Ectodermal cell (in vitro differentiated cells): ENCODE results near the gene GTF3C2.

Source experiments
- H3K27ac ChIP-seq: 2 replicates; pipeline ENCODE4 v1.7.0; 2013; ENCODE audit warnings: mild to moderate bottlenecking, low read depth, low read length; ENCODE audit not compliant: insufficient read depth, poor library complexity, severe bottlenecking
- H3K27me3 ChIP-seq: 2 replicates; pipeline ENCODE4 v1.7.0; 2013; ENCODE audit warnings: mild to moderate bottlenecking, low read length; ENCODE audit not compliant: insufficient read depth, control insufficient read depth, poor library complexity, severe bottlenecking
- H3K36me3 ChIP-seq: one replicate; pipeline ENCODE4 v1.7.0; 2013; ENCODE audit warnings: low read length; ENCODE audit not compliant: control insufficient read depth, insufficient read depth
- H3K4me1 ChIP-seq: one replicate; pipeline ENCODE4 v1.7.0; 2013; ENCODE audit warnings: low read length; ENCODE audit not compliant: control insufficient read depth, insufficient read depth
- H3K4me3 ChIP-seq: 2 replicates; pipeline ENCODE4 v1.7.0; 2013; ENCODE audit warnings: low read depth, low read length, control low read depth; ENCODE audit not compliant: insufficient read depth
- H3K9me3 ChIP-seq: 2 replicates; pipeline ENCODE4 v1.7.0; 2013; ENCODE audit warnings: mild to moderate bottlenecking, low read length, moderate library complexity; ENCODE audit not compliant: control insufficient read depth
- WGBS, 2 experiments: methylation state at CpG; one replicate each; pipeline ENCODE4 v1.1.7; 2013; ENCODE audit warnings: missing lambda C conversion rate in 2 of 2; 5-methylcytosine and 5-hydroxymethylcytosine counted together

GTF3C2 gene

DNA sequence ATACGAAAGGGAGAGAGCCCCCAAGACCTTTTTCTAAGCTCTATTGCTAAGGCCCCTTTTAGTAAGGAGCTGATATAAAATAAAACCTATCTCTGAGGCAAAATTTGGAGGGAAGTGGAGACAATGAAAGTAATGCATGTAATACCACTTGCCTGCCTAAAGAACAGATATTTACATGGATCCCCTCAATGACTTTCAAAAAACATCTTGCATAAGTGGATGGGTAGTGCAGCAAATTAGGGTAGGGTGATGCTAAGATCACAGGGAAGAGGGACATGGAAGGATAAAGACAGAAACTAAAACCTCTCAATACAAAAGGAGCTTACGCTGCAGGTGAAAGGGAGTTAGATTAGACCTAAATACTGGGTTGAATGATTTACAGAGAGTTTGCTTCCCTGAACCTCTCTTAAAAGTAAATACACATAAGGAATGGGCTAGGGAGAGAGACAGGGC lies 22.8 kb upstream of the GTF3C2 start:
- Histone ChIP-seq H3K4me3 (peak overlapping the region; percentile 83), H3K27me3 (no peaks in the 10 kb centered on the region), H3K36me3 (peaks cover 68% of the 10 kb centered on the region), H3K27ac (no peak overlapping the region), H3K9me3 (no peaks in the 10 kb centered on the region), H3K4me1 (peaks cover 16% of the 10 kb centered on the region)
- WGBS, 2 experiments: 91 to 95% methylated on average over 1 to 2 of the region's 2 CpGs

DNA sequence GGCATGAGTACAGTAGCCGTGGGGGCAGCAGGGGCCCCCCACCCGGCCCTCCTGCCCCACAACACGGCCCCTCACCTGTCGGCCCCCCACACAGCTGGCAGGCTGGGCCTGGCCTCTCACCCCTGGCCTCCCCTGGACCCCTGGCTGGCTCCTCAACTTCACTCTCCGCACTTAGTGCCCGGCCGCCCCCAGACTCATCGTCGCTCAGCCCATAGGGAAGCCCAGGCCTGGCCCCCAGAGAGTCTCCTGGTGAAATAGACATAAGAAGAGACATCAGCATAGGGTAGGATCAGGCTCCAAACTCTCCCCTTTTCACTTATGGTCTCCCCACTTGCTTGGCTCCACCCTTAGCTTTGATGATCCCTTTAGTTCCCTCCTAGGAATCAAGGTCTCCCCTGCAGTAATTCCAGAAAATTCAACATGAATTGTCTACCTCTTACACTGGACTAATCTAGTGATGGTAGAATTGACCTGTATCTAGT lies 22.3 kb upstream of the GTF3C2 start:
- 91% methylated on average over 9 of the region's 9 CpGs for WGBS, 2 experiments
- H3K36me3 ChIP-seq: peaks cover 66% of the 10 kb centered on the region

DNA sequence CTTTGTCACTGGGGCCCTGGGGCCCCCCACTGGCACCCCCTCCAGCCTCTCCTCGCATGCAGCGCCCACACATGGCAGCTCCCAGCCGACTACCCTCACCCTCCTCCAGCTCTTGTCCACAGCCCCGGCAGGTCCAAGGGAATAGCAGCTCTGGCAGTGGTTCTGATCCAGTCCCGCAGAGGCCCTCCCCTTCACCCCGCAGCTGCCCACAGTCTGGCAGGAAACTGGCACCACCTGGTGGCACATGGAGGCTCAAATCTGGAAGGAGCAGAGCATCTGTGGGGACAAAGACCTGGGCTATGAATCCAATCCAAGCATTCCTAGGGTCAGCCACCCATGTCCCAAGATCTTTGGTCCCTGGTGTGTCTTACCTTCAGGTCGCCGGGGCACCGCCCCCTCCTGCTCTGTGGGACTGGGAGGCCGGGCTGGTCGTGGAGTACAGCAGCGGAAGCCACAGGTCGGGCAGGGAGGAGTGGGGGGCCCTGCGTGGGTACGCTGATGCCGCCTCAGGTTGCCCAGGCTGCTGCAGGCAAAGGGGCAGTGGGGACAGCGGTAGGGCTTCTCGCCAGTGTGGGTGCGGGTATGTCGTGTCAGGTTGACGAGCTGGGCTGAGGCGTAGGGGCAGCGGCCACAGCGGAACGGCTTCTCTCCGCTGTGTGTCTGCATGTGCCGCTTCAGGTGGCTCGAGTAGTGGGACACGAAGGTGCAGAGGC lies 21.7 kb upstream of the GTF3C2 start:
- Histone ChIP-seq H3K36me3 (peaks cover 65% of the 10 kb centered on the region), H3K27me3 (no peaks in the 10 kb centered on the region), H3K27ac (no peak overlapping the region), H3K4me1 (peaks cover 16% of the 10 kb centered on the region), H3K9me3 (no peaks in the 10 kb centered on the region), H3K4me3 (peak overlapping the region; percentile 14)
- 93% methylated on average over 29 of the region's 29 CpGs for WGBS, 2 experiments

More for the DNA sequence above, 22.3 kb upstream of the GTF3C2 start:
- Histone ChIP-seq H3K4me3 (peak overlapping the region; percentile 83), H3K27ac (no peak overlapping the region), H3K9me3 (no peaks in the 10 kb centered on the region), H3K4me1 (peaks cover 16% of the 10 kb centered on the region), H3K27me3 (no peaks in the 10 kb centered on the region)

DNA sequence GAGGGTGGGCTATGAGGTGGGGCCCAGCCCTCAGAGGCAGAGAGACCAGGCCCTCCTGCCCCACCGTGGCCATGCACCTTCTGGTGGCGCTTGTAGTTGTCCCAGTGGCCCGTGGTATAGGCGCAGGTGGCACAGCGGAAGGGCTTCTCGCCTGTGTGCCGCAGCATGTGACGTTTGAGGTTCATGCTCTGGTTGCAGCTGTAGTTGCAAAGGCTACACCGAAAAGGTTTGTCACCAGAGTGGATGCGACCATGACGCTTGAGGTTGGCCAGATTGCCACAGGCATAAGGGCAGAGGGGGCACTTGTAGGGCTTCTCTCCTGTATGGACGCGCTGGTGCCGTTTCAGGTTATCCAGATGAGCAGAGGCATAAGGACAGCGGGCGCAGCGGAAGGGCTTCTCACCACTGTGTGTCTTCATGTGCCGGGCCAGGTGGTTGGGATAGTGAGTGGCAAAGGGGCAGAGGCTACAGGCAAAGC lies 21.1 kb upstream of the GTF3C2 start:
- Histone ChIP-seq H3K4me1 (peaks cover 16% of the 10 kb centered on the region), H3K27ac (no peak overlapping the region), H3K27me3 (no peaks in the 10 kb centered on the region), H3K4me3 (no peak overlapping the region), H3K36me3 (peaks cover 68% of the 10 kb centered on the region), H3K9me3 (no peaks in the 10 kb centered on the region)
- WGBS, 2 experiments: 95 to 97% methylated on average over 18 of the region's 18 CpGs

DNA sequence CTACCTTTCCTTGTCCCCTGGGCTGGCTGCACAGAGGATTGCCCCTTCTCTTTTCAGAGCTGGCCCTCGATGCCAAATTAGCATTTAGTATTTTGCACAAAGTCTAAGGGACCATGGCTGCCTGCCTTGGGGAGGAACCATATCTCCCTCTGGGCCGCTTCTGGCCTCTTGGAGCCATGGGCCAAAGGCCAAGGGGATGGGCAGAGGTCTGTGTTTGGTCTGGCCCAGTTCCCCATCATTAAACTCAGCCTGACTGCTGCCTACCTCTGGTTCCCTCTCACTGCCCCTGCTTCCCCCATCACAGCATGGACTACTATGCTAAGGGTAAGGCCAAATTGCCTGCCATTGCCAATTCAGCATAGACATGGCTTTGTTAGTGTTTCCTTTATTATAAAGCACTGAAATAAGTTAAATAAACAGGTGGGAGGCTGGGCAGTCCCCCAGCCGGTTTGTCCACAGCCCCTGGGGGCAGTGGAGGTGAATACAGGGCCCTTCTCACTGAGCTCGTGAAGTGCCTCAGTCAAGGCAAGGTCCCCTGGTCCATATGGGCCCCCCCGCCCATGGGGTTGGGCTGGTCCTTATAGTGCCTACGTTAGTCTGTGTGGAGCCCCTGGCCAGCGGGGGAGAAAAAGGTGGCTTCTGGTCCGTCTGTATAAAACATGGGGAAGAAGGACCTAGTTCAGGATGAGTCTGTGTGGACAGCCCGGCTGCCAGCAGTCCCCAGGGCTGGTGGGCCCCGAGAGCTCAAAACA lies 20.5 kb upstream of the GTF3C2 start:
- Histone ChIP-seq H3K4me3 (no peak overlapping the region), H3K36me3 (peaks cover 63% of the 10 kb centered on the region), H3K9me3 (no peaks in the 10 kb centered on the region), H3K27ac (no peak overlapping the region), H3K4me1 (peaks cover 16% of the 10 kb centered on the region), H3K27me3 (no peaks in the 10 kb centered on the region)
- 83 to 85% methylated on average over 10 of the region's 10 CpGs for WGBS, 2 experiments

DNA sequence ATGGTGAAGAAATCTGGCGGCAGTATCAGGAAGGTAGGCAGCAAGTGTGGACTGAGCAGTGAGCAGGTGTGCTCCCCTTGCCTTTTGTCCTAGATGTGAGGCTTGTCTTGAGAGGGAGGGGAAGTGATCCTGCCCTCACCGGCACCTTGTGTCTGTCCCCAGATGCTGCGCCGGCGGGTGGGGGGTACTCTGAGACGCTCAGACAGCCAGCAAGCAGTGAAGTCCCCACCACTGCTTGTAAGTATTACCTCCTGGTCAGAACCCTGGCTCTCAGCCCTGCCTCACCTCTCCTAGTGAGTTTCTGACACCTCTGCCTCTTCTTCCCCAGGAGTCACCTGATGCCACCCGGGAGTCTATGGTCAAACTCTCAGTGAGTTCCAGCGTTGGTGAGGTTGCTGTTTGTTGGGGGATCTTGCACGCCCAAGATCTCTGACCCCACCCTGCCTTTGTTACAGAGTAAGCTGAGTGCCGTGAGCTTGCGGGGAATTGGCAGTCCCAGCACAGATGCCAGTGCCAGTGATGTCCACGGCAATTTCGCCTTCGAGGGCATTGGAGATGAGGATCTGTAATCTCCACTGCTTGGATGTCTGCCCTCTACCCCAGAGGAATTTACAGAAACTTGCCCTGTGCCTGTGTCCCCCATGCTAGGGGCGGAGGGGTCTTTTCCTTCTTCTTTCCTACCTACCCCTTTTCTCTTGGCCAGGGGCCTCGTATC lies 19.7 kb upstream of the GTF3C2 start:
- H3K27ac ChIP-seq: no peak overlapping the region
- WGBS, 2 experiments: 96% methylated on average over 16 of the region's 16 CpGs
- peaks cover 56% of the 10 kb centered on the region for H3K36me3 ChIP-seq
- H3K27me3 ChIP-seq: no peaks in the 10 kb centered on the region
- no peak overlapping the region for H3K4me3 ChIP-seq
- H3K9me3 ChIP-seq: no peaks in the 10 kb centered on the region
- H3K4me1 ChIP-seq: peaks cover 18% of the 10 kb centered on the region

DNA sequence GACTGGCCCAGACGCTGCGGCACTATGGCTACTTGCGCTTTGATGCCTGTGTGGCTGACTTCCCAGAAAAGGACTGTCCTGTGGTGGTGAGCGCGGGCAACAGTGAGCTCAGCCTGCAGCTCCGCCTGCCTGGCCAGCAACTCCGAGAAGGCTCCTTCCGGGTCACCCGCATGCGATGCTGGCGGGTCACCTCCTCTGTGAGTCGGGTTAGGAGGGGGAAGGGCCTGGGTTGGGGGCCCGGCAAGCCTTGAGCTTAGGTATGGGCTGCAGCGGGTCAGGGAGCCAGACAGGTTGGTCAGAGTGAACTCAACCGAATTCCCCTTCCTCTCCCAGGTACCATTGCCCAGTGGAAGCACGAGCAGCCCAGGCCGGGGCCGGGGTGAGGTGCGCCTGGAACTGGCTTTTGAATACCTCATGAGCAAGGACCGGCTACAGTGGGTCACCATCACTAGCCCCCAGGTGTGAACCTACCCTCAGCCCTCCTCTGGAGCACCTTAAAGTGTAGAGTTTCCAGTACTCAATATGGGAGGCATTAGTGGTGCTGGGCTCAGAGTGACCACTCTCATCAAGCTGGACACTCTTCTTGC lies 19.0 kb upstream of the GTF3C2 start:
- WGBS, 2 experiments: 95 to 96% methylated on average over 20 of the region's 20 CpGs
- peaks cover 54% of the 10 kb centered on the region for H3K36me3 ChIP-seq
- no peak overlapping the region for H3K27ac ChIP-seq

DNA sequence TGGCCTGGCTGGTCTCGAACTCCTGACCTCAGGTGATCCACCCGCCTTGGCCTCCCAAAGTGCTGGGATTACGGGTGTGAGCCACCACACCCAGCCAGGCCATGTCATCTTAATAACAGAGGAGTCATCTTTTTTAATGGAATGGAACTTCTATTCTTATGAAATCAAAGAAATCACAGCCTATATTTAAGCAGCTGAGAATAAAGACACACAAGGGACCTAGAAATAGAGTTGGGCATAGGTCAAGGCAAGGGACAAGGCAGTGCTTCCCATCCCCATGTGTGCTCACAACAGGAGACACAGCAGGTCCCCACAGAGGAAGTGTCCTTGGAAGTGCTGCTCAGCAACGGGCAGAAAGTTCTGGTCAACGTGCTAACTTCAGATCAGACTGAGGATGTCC lies 17.0 kb upstream of the GTF3C2 start:
- Histone ChIP-seq H3K27me3 (no peaks in the 10 kb centered on the region), H3K4me1 (peaks cover 17% of the 10 kb centered on the region), H3K9me3 (no peaks in the 10 kb centered on the region), H3K36me3 (peaks cover 52% of the 10 kb centered on the region), H3K4me3 (no peak overlapping the region), H3K27ac (no peak overlapping the region)
- WGBS, 2 experiments: 91 to 96% methylated on average over 5 of the region's 5 CpGs

More for the DNA sequence above, 19.0 kb upstream of the GTF3C2 start:
- no peaks in the 10 kb centered on the region for H3K27me3 ChIP-seq
- H3K9me3 ChIP-seq: no peaks in the 10 kb centered on the region
- H3K4me1 ChIP-seq: peaks cover 18% of the 10 kb centered on the region
- no peak overlapping the region for H3K4me3 ChIP-seq

DNA sequence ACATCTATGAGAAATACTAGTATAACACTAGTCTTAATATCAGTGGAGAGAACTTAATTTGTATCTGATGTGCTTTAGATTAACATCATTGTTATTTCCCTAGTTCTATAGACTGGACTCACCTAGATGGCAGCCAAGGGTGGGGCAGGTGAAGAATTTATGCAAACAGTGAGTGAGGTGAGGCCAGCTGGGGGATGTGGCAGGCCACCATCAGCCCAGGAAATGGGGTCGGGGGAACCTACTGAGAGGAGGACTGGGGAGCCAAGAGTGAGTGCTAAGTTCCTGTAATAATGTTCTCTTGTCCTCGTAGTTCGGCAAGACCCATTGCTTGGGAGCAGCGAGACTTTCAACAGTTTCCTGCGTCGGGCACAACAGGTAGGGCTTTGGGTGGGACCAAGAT lies 16.4 kb upstream of the GTF3C2 start:
- WGBS, 2 experiments: 95 to 96% methylated on average over 6 of the region's 6 CpGs

More for the DNA sequence above, 16.4 kb upstream of the GTF3C2 start:
- Histone ChIP-seq H3K4me1 (peaks cover 14% of the 10 kb centered on the region), H3K9me3 (no peaks in the 10 kb centered on the region), H3K27ac (no peak overlapping the region), H3K27me3 (no peaks in the 10 kb centered on the region), H3K4me3 (no peak overlapping the region), H3K36me3 (peaks cover 49% of the 10 kb centered on the region)
